Neural progenitor cell (in vitro differentiated cells): ENCODE measurements around the gene VSIG10.

ENCODE experiments used
- CTCF ChIP-seq: fragments of 200-600 bp; sonication (generic); IDR thresholded peaks from 2 replicates; pipeline ENCODE4 v1.5.1; 2017; ENCODE audit warnings: antibody characterized with exemption, mild to moderate bottlenecking
- EZH2 ChIP-seq: fragments of 200-600 bp; sonication (generic); IDR thresholded peaks from 2 replicates; pipeline ENCODE4 v1.6.1; 2017; ENCODE audit warnings: antibody characterized with exemption, mild to moderate bottlenecking, moderate library complexity
- EZH2phosphoT487 ChIP-seq: fragments of 200-600 bp; sonication (generic); IDR thresholded peaks from 2 replicates; pipeline ENCODE4 v1.6.1; 2017; ENCODE audit warnings: antibody characterized with exemption

GRCh38 chr12:118070650-118071049, 33.2 kb downstream of the VSIG10 start:
- TF ChIP-seq CTCF = no peak
- no peak for TF ChIP-seq EZH2
- TF ChIP-seq EZH2phosphoT487 = no peak
